ENCODE data around the gene F2RL2.

Gene F2RL2

GRCh38 chr5:76662521-76662920 lies 39.3 kb upstream of the F2RL2 start:
- no peak for TF ChIP-seq CTCF (IDR thresholded peaks at IDR 0.05; ENCODE audit: control insufficient read depth, extremely low read depth, insufficient read depth)

GRCh38 chr5:76660360-76660759 lies 37.2 kb upstream of the F2RL2 start:
- no peak for TF ChIP-seq CTCF (IDR thresholded peaks at IDR 0.05; ENCODE audit: control insufficient read depth, extremely low read depth, insufficient read depth)
- no peak for DNase-seq (ENCODE audit: low read depth)
- no peak overlapping the region for H3K4me3 ChIP-seq (ENCODE audit: low read depth, low read length)

More at GRCh38 chr5:76662521-76662920, 39.3 kb upstream of the F2RL2 start:
- DNase-seq (ENCODE audit: low read depth) = no peak
- H3K4me3 ChIP-seq (ENCODE audit: low read depth, low read length) = no peak overlapping the region

GRCh38 chr5:76657683-76658311 lies 34.6 kb upstream of the F2RL2 start:
- no peak for DNase-seq (ENCODE audit: low read depth)
- TF ChIP-seq CTCF (IDR thresholded peaks at IDR 0.05; ENCODE audit: control insufficient read depth, extremely low read depth, insufficient read depth) = no peak
- H3K4me3 ChIP-seq (ENCODE audit: low read depth, low read length) = no peak overlapping the region

- no peak for TF ChIP-seq CTCF (IDR thresholded peaks at IDR 0.05; ENCODE audit: control insufficient read depth, extremely low read depth, insufficient read depth)
- H3K4me3 ChIP-seq (ENCODE audit: low read depth, low read length) = no peak overlapping the region
- no peak for DNase-seq (ENCODE audit: low read depth)
Measured at GRCh38 chr5:76657091-76657490, 33.9 kb upstream of the F2RL2 start.

GRCh38 chr5:76652809-76653414 lies 29.7 kb upstream of the F2RL2 start:
- no peak for TF ChIP-seq CTCF (IDR thresholded peaks at IDR 0.05; ENCODE audit: control insufficient read depth, extremely low read depth, insufficient read depth)
- no peak overlapping the region for H3K4me3 ChIP-seq (ENCODE audit: low read depth, low read length)
- DNase-seq (ENCODE audit: low read depth) = no peak

GRCh38 chr5:76649140-76649539 lies 25.9 kb upstream of the F2RL2 start:
- DNase-seq (ENCODE audit: low read depth) = no peak
- no peak for TF ChIP-seq CTCF (IDR thresholded peaks at IDR 0.05; ENCODE audit: control insufficient read depth, extremely low read depth, insufficient read depth)
- no peak overlapping the region for H3K4me3 ChIP-seq (ENCODE audit: low read depth, low read length)

- no peak overlapping the region for H3K4me3 ChIP-seq (ENCODE audit: low read depth, low read length)
- no peak for TF ChIP-seq CTCF (IDR thresholded peaks at IDR 0.05; ENCODE audit: control insufficient read depth, extremely low read depth, insufficient read depth)
- no peak for DNase-seq (ENCODE audit: low read depth)
Measured at GRCh38 chr5:76643371-76643770, 20.2 kb upstream of the F2RL2 start.
